Urinary bladder (tissue), 4 donors: ENCODE data around the gene NCKAP5. TPM values are rescaled to one million over a fixed set of nuclear protein-coding genes. Genes with fewer than 3 reads are reported as not detected.

ENCODE experiments used
- DNase-seq: peaks from one replicate; pipeline ENCODE4 v3.0.0-alpha.2; 2015; ENCODE audit errors: extremely low spot score
- H3K27ac ChIP-seq: one replicate; pipeline ENCODE4 v1.5.1; 2013; ENCODE audit warnings: low read depth, mild to moderate bottlenecking, moderate library complexity
- H3K36me3 ChIP-seq: one replicate; pipeline ENCODE4 v1.6.1; 2013; ENCODE audit warnings: mild to moderate bottlenecking, moderate library complexity; ENCODE audit not compliant: insufficient read depth
- H3K4me1 ChIP-seq: one replicate; pipeline ENCODE4 v1.6.1; 2013; ENCODE audit warnings: mild to moderate bottlenecking, moderate library complexity; ENCODE audit not compliant: insufficient read depth
- H3K4me3 ChIP-seq: one replicate; pipeline ENCODE4 v1.5.1; 2013; ENCODE audit warnings: low read depth, low read length
- WGBS: extraction: QIAGEN DNeasy Blood & Tissue Kit; methylation state at CpG from one replicate; pipeline ENCODE4 v1.1.7; 2013; 5-methylcytosine and 5-hydroxymethylcytosine counted together
- polyA plus RNA-seq: library from polyadenylated mRNA; stranded (reverse); fragments of 200-250 nt; gene quantifications from one replicate; pipeline ENCODE4 v1.2.3, GENCODE V29; 2013
- total RNA-seq: library from RNA; depleted of rRNA; stranded (reverse); fragments of >200 nt; gene quantifications from one replicate; pipeline ENCODE4 v1.2.3, GENCODE V29; 2014
- donor health status: healthy with polysubstance abuse.
- donor health status: healthy.

NCKAP5 gene
- total and polyA plus RNA-seq, 2 donors = 0.32 to 14.4 TPM

- no peak for DNase-seq
- Histone ChIP-seq H3K4me1 (peaks cover 3% of the 10 kb centered on the region), H3K36me3 (no peaks in the 10 kb centered on the region), H3K27ac (no peak overlapping the region), H3K4me3 (no peak overlapping the region)
- WGBS = 29% methylated on average over 1 of the region's 1 CpG
Measured at GRCh38 chr2:132667706-132668105, 900.6 kb downstream of the NCKAP5 start.

- DNase-seq = no peak
- Histone ChIP-seq H3K36me3 (no peaks in the 10 kb centered on the region), H3K4me3 (no peak overlapping the region), H3K27ac (no peak overlapping the region), H3K4me1 (peaks cover 3% of the 10 kb centered on the region)
- 85% methylated on average over 4 of the region's 4 CpGs for WGBS
Measured at GRCh38 chr2:132665401-132666140, 902.7 kb downstream of the NCKAP5 start.

- no peaks in the 10 kb centered on the region for H3K4me1 ChIP-seq
- 80% methylated on average over 2 of the region's 2 CpGs for WGBS
- H3K4me3 ChIP-seq = no peak overlapping the region
- H3K27ac ChIP-seq = no peak overlapping the region
- no peak for DNase-seq
- no peaks in the 10 kb centered on the region for H3K36me3 ChIP-seq
Measured at GRCh38 chr2:132664096-132664495, 904.2 kb downstream of the NCKAP5 start.

GRCh38 chr2:132662732-132663131 lies 905.5 kb downstream of the NCKAP5 start:
- no peak overlapping the region for H3K4me3 ChIP-seq
- H3K27ac ChIP-seq = no peak overlapping the region
- no peak for DNase-seq
- no peaks in the 10 kb centered on the region for H3K4me1 ChIP-seq
- WGBS = 42% methylated on average over 3 of the region's 3 CpGs
- no peaks in the 10 kb centered on the region for H3K36me3 ChIP-seq

- H3K4me1 ChIP-seq = no peaks in the 10 kb centered on the region
- 87% methylated on average over 3 of the region's 3 CpGs for WGBS
- no peak overlapping the region for H3K4me3 ChIP-seq
- H3K27ac ChIP-seq = no peak overlapping the region
- H3K36me3 ChIP-seq = no peaks in the 10 kb centered on the region
- DNase-seq = no peak
Measured at GRCh38 chr2:132659331-132659730, 908.9 kb downstream of the NCKAP5 start.

- no peaks in the 10 kb centered on the region for H3K4me1 ChIP-seq
- no peak for DNase-seq
- 52% methylated on average over 7 of the region's 7 CpGs for WGBS
- H3K36me3 ChIP-seq = no peaks in the 10 kb centered on the region
- H3K27ac ChIP-seq = no peak overlapping the region
- no peak overlapping the region for H3K4me3 ChIP-seq
Measured at GRCh38 chr2:132656266-132656975, 911.8 kb downstream of the NCKAP5 start.

GRCh38 chr2:132654968-132655367 lies 913.3 kb downstream of the NCKAP5 start:
- 92% methylated on average over 7 of the region's 7 CpGs for WGBS

GRCh38 chr2:132654335-132654734 lies 913.9 kb downstream of the NCKAP5 start:
- no peak overlapping the region for H3K27ac ChIP-seq
- no peak for DNase-seq
- H3K4me1 ChIP-seq = no peaks in the 10 kb centered on the region
- WGBS = 63% methylated on average over 4 of the region's 4 CpGs
- H3K4me3 ChIP-seq = no peak overlapping the region
- no peaks in the 10 kb centered on the region for H3K36me3 ChIP-seq

More at GRCh38 chr2:132654968-132655367, 913.3 kb downstream of the NCKAP5 start:
- DNase-seq = no peak
- Histone ChIP-seq H3K27ac (no peak overlapping the region), H3K4me1 (no peaks in the 10 kb centered on the region), H3K36me3 (no peaks in the 10 kb centered on the region), H3K4me3 (no peak overlapping the region)

- 79% methylated on average over 8 of the region's 8 CpGs for WGBS
Measured at GRCh38 chr2:132652474-132652873, 915.8 kb downstream of the NCKAP5 start.

GRCh38 chr2:132651115-132652045 lies 916.9 kb downstream of the NCKAP5 start:
- DNase-seq = no peak
- no peak overlapping the region for H3K4me3 ChIP-seq
- WGBS = 67% methylated on average over 12 of the region's 12 CpGs
- no peak overlapping the region for H3K27ac ChIP-seq
- H3K4me1 ChIP-seq = no peaks in the 10 kb centered on the region
- no peaks in the 10 kb centered on the region for H3K36me3 ChIP-seq

More at GRCh38 chr2:132652474-132652873, 915.8 kb downstream of the NCKAP5 start:
- DNase-seq = no peak
- H3K36me3 ChIP-seq = no peaks in the 10 kb centered on the region
- H3K27ac ChIP-seq = no peak overlapping the region
- H3K4me1 ChIP-seq = no peaks in the 10 kb centered on the region
- H3K4me3 ChIP-seq = no peak overlapping the region

GRCh38 chr2:132646540-132647108 lies 921.6 kb downstream of the NCKAP5 start:
- WGBS = 50% methylated on average over 8 of the region's 8 CpGs
- Histone ChIP-seq H3K27ac (no peak overlapping the region), H3K36me3 (no peaks in the 10 kb centered on the region), H3K4me3 (no peak overlapping the region), H3K4me1 (no peaks in the 10 kb centered on the region)
- no peak for DNase-seq

- WGBS = 80% methylated on average over 18 of the region's 18 CpGs
- Histone ChIP-seq H3K4me1 (no peaks in the 10 kb centered on the region), H3K4me3 (no peak overlapping the region), H3K27ac (no peak overlapping the region), H3K36me3 (no peaks in the 10 kb centered on the region)
- no peak for DNase-seq
Measured at GRCh38 chr2:132645722-132646539, 922.3 kb downstream of the NCKAP5 start.
